SU-DHL-6 (cell line): ENCODE measurements around the gene BMP15.

Experiments
- CTCF ChIP-seq: fragments of 200-600 bp; sonication (generic); IDR thresholded peaks from one replicate; pipeline ENCODE4 v1.5.1; 2017; ENCODE audit warnings: antibody characterized with exemption, mild to moderate bottlenecking, low read length, moderate library complexity; ENCODE audit not compliant: insufficient read depth, poor library complexity, severe bottlenecking
- EZH2phosphoT487 ChIP-seq: fragments of 200-600 bp; sonication (generic), shearing (Covaris generic); conservative IDR thresholded peaks from 2 replicates; pipeline ENCODE4 v1.6.1; 2018; ENCODE audit warnings: mild to moderate bottlenecking, antibody characterized with exemption, low read length, moderate library complexity, mixed read lengths

GRCh38 chrX:50889582-50889981 is 21.0 kb upstream of the BMP15 start:
- no peak for TF ChIP-seq CTCF
- no peak for TF ChIP-seq EZH2phosphoT487
